Astrocyte (in vitro differentiated cells and primary cell): ENCODE measurements around the gene POLR2L.

Experiments
- CTCF ChIP-seq: IDR thresholded peaks from 2 replicates; pipeline ENCODE4 v1.5.1; 2011; ENCODE audit warnings: low read depth, mild to moderate bottlenecking, inconsistent platforms, low read length, moderate library complexity; ENCODE audit not compliant: insufficient read depth
- EZH2 ChIP-seq: IDR thresholded peaks from 2 replicates; pipeline ENCODE4 v1.6.1; 2012; ENCODE audit warnings: mild to moderate bottlenecking, low read length, inconsistent platforms; ENCODE audit not compliant: insufficient read depth

- TF ChIP-seq CTCF (no peak), EZH2 (no peak)
These were observed 11.0 kb downstream of the POLR2L start for GRCh38 chr11:831118-831864.
